ENCODE data around the gene PPP1R13L.

GRCh38 chr19:45417151-45417550 is 12.3 kb upstream of the PPP1R13L start:
- TF ChIP-seq CTCF (IDR thresholded peaks at IDR 0.05; ENCODE audit: poor library complexity, severe bottlenecking) (no peak), REST (IDR thresholded peaks at IDR 0.05; ENCODE audit: borderline replicate concordance) (no peak), EZH2 (IDR thresholded peaks at IDR 0.05; ENCODE audit: borderline replicate concordance, insufficient read depth, low read length, poor library complexity, severe bottlenecking) (no peak), RAD21 (conservative IDR thresholded peaks at IDR 0.05) (no peak), EP300 (conservative IDR thresholded peaks at IDR 0.05; ENCODE audit: poor library complexity, severe bottlenecking) (no peak), POLR2AphosphoS5 (IDR thresholded peaks at IDR 0.05) (no peak), TAF1 (IDR thresholded peaks at IDR 0.05; ENCODE audit: low read depth) (no peak), SMC3 (conservative IDR thresholded peaks at IDR 0.05; ENCODE audit: poor library complexity) (no peak), MXI1 (conservative IDR thresholded peaks at IDR 0.05; ENCODE audit: poor library complexity, severe bottlenecking) (no peak)
